GM19035 (cell line): ENCODE data around the gene SAP130.

ENCODE experiments used
- ATAC-seq: cut with Tn5 transposase; IDR thresholded peaks from one replicate; pipeline ENCODE4 v1.9.1; 2021; ENCODE audit not compliant: unreplicated experiment

The SAP130 gene

GRCh38 chr2:127901339-127902056 lies 126.4 kb downstream of the SAP130 start:
- ATAC-seq, result no peak

GRCh38 chr2:127897531-127898211 lies 130.2 kb downstream of the SAP130 start:
- ATAC-seq, result no peak

- ATAC-seq, result no peak
Measured at GRCh38 chr2:127893494-127893893, 134.4 kb downstream of the SAP130 start.

- ATAC-seq, result no peak
Measured at GRCh38 chr2:127893033-127893432, 134.8 kb downstream of the SAP130 start.

GRCh38 chr2:127891811-127892210 lies 136.0 kb downstream of the SAP130 start:
- no peak for ATAC-seq
